ENCODE results near the gene SLC7A7.
"Not testable (repeated sequence)": the region's sequence is repeated elsewhere in the genome, so short reads cannot be mapped to it uniquely, and the experiment has no call there.

SLC7A7 gene

DNA sequence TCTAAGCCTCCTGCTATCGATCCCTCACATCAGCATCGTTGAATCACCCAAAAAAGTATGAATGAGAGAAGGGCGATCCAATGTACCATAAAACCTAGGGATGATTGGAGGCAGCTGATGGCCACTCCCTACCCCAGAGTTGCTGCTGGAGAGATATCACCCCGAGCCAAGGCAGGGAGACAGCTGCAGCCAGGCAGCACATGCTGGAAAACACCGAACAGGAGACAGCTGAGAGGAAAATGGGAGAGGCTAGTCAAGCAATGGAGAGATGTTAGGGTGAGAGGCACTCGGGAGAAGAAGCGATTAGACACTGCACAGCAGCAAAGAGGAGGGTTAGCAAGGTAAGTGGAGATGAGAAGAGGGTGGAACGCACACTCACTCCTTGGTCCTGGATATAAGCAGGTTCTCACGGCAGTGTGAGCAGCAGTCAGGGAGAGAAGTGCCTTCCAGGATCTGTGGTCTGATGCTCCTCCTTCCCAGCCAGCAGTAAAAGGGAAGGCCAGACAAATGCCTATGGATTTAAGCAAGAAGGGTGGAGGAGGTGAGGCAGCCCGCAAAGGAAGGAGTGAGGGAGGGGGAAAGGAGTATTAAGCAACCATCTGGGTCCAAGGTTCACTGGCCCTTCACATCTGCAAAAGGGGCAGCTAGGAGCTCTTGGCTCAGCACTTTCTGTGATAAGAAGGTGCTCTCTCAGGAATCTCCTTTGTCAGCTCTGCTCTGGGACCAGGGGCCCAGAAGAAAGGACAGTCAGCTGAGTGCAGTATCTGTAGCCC, at the start of gene SLC7A7:
Gene SLC7A7 (minus strand): TSS at position 495 of the 773 bp plus-strand sequence. CDS start 2,037 bp downstream, outside the sequence.
- H3K27ac ChIP-seq, result no peak within 1 kb of the TSS
- TF ChIP-seq, protein P1, sequence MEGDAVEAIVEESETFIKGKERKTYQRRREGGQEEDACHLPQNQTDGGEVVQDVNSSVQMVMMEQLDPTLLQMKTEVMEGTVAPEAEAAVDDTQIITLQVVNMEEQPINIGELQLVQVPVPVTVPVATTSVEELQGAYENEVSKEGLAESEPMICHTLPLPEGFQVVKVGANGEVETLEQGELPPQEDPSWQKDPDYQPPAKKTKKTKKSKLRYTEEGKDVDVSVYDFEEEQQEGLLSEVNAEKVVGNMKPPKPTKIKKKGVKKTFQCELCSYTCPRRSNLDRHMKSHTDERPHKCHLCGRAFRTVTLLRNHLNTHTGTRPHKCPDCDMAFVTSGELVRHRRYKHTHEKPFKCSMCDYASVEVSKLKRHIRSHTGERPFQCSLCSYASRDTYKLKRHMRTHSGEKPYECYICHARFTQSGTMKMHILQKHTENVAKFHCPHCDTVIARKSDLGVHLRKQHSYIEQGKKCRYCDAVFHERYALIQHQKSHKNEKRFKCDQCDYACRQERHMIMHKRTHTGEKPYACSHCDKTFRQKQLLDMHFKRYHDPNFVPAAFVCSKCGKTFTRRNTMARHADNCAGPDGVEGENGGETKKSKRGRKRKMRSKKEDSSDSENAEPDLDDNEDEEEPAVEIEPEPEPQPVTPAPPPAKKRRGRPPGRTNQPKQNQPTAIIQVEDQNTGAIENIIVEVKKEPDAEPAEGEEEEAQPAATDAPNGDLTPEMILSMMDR (conservative IDR thresholded peaks at IDR 0.05), result no peak

DNA sequence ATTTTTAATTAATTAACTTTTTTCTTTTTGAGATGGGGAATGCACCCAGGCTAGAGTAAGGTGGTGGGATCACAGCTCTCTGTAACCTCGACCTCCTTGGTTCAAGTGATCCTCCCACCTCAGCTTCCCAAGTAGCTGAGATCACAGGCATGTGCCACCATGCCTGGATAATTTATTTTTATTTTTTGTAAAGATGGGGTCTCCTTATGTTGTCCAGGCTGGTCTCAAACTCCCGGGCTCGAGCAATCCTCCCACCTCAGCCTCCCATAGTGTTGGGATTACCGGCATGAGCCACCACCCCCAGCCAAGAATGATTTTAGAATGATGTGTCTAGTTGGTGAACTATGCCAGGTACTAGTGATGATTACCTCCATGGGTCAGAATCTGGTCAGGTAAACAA, 49.7 kb upstream of the SLC7A7 start:
- no peak overlapping the region for H3K27ac ChIP-seq
- TF ChIP-seq, protein P1 (conservative IDR thresholded peaks at IDR 0.05), result no peak

DNA sequence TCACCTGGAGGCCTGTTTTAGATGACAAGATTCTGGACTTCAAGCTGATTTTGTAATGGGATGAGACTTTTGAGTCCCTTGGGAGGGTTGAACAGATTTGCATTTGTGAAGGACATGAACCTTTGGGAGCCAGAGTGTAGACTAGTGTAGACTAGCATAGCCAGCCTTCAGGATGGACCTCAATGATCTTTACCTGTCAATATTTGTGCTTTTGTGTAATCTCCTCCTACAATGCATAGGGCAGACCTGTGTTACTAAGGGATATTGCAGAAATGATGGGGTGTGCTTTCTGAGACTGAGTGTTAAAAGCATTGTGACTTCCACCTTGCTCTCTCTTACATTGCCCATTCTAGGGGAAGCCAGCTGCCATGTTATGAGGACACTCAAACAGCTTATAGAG, 46.4 kb upstream of the SLC7A7 start:
- TF ChIP-seq, protein P1 (conservative IDR thresholded peaks at IDR 0.05), result no peak
- H3K27ac ChIP-seq, result no peak overlapping the region

DNA sequence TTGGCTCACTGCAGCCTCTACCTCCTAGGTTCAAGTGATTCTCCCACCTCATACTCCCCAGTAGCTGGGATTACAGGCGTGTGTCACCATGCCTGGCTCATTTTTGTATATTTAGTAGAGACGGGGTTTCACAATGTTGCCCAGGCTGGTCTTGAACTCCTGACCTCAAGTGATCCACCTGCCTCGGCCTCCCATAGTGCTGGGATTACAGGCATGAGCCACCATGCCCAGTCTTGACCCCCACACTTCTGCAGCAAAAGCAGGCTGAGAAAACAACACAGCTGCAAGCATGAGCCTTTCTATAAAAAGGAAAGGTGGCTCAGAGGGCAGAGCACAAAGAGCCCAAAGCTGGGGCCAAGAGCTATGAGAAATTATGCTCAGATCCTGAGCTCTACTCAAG, 45.1 kb upstream of the SLC7A7 start:
- H3K27ac ChIP-seq, result not testable (repeated sequence)

DNA sequence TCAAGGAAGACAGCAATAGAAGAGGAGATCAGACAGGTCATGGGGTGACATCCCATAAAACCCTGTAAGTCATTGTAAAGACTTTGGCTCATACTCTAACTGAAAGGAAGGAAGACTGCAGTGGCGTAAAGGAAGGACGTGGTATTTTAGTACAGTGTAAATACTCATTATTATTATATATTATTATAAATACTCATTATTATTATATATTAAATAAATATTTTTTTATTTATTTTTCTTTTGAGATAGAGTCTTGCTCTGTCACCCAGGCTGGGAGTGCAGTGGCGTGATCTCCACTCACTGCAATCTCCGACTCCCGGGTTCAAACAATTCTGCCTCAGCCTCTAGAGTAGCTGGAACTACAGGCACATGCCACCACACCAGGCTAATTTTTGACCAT, 41.2 kb upstream of the SLC7A7 start:
- H3K27ac ChIP-seq, result no peak overlapping the region
- TF ChIP-seq, protein P1 (conservative IDR thresholded peaks at IDR 0.05), result no peak

DNA sequence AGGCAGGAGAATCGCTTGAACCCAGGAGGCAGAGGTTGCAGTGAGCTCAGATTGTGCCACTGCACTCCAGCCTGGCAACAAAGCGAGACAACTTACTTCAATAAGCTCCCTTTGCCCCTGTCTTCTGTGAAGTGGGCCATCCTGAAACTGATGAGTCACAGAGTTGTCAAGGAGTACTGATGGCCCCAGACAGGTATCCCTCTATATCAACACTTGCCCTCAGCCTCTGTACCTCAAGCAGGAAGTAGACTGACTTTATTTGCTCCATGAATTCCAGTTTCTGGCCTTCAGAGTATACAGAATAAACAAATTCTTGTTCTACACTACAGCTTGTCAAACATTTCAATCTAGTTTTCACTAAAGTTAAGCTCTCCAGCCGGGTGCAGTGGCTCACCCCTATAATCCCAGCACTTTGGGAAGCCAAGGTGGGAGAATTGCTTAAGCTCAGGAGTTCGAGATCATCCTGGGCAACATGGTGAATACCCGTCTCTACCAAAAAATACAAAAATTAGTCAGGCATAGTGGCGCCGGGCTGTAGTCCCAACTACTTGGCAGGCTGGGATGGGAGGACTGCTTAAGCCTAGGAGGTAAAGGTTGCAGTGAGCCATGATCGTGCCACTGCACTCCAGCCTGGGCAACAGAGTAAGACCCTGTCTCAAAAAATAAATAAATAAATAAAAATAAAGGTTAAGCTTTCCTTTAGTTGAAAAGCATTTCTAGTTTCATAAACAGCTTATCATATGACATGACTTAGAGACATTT, 39.9 kb upstream of the SLC7A7 start:
- TF ChIP-seq, protein P1 (conservative IDR thresholded peaks at IDR 0.05), result no peak

DNA sequence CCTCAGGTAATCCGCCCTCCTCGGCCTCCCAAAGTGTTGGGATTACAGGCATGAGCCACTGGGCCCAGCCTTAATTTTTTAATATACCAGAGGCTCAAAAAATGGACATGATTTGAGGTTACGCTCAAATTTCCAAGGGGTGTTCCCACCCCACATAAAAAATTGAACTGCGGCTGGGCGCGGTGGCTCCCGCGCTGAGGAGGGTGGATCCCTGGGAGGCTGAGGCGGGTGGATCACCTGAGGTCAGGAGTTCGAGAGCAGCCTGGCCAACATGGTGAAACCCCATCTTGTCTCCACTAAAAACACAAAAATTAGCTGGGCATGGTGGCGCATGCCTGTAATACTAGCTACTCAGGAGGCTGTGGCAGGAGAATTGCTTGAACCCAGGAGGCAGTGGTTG, 39.1 kb upstream of the SLC7A7 start:
- not testable (repeated sequence) for H3K27ac ChIP-seq

More for the DNA sequence above, 39.9 kb upstream of the SLC7A7 start:
- H3K27ac ChIP-seq, result no peak overlapping the region

DNA sequence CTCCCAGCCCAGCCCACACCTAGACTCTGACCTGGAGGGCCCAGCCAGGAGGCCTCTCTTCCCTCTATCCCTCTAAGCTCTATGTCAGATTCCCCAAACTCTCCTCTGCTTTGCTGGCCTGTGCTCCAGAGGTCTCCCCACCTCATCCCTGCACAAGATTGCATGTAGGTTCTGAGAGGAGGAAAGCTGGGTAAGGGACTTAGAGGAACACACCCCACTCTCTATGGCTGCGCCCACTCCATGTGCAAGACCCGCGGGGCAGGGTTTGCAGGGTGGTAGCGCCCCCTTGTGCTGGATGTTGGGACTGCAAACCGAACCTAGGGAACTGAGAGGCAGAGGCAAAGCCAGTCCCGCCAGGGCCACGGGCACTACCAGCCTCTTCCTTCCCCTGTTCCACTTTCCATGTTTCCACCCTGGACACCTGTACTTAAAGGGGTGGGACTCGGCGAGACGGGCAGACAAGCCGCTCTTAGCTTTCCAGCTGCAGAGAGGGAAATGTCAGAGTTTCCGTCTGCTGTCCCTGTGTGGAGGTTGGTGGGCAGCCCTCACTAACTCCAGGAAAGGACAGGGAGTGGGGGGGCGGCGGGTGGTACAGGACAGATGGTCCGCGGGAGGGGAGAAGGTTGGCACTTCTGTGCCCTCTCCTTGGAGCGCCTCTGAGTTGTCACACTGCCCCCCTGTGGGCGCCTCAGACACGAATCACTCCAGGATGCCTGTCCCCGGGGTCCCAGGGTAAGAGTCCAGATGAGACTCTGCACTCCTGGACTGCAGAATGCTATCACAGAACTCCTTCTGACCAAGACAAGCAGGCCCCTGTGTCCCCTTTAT, 37.9 kb upstream of the SLC7A7 start:
- TF ChIP-seq, protein P1 (conservative IDR thresholded peaks at IDR 0.05), result peak; percentile 86

More for the DNA sequence above, 37.9 kb upstream of the SLC7A7 start:
- no peak overlapping the region; the same call in 1 of the 2 replicates for H3K27ac ChIP-seq

Data from VCaP (cell line).